Rectal smooth muscle tissue (tissue), 1 donor: ENCODE results near the gene SPPL2A.

Source experiments
- H3K27ac ChIP-seq: one replicate; pipeline ENCODE4 v1.7.0; 2013; ENCODE audit warnings: low read depth, low read length, inconsistent platforms
- H3K27me3 ChIP-seq: one replicate; pipeline ENCODE4 v1.7.0; 2013; ENCODE audit warnings: low read length; ENCODE audit not compliant: control insufficient read depth, insufficient read depth
- H3K36me3 ChIP-seq: one replicate; pipeline ENCODE4 v1.7.0; 2013; ENCODE audit warnings: low read length; ENCODE audit not compliant: control insufficient read depth, insufficient read depth
- H3K4me1 ChIP-seq: one replicate; pipeline ENCODE4 v1.7.0; 2013; ENCODE audit warnings: low read length; ENCODE audit not compliant: control insufficient read depth, insufficient read depth
- H3K4me3 ChIP-seq: one replicate; pipeline ENCODE4 v1.7.0; 2013; ENCODE audit warnings: low read length
- H3K9ac ChIP-seq: one replicate; pipeline ENCODE4 v1.7.0; 2013; ENCODE audit warnings: low read length

SPPL2A gene

DNA sequence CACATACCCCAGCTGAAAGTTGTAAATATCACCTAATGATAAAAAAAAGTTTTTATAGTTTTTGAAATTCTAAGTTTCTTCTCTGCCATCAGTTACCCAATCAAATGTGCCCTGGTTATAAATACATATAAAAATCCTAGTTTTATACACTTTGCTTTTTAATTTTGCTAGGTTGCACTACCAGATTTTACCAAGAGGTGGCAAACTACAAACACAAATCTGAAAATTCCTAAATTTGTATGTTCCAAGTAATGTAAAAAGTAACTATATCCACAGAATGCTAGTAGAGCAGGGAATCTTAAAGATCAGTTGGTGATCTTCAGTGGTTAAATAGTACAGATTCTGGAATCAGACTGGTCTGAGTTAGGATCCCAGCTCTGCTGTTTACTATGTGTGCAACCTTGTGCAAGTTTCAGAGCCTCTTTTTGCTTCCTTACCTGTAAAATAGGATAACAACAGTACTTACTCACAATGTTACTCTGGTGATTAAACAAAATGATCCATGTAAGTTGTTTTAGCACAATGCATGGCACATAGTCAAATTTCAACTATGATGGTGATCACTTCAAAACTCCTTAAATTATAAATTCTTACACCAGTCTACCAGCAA, 89.9 kb downstream of the SPPL2A start:
- Histone ChIP-seq H3K9ac (no peak overlapping the region), H3K27ac (no peak overlapping the region), H3K4me3 (no peak overlapping the region), H3K27me3 (no peaks in the 10 kb centered on the region), H3K4me1 (no peaks in the 10 kb centered on the region), H3K36me3 (no peaks in the 10 kb centered on the region)

DNA sequence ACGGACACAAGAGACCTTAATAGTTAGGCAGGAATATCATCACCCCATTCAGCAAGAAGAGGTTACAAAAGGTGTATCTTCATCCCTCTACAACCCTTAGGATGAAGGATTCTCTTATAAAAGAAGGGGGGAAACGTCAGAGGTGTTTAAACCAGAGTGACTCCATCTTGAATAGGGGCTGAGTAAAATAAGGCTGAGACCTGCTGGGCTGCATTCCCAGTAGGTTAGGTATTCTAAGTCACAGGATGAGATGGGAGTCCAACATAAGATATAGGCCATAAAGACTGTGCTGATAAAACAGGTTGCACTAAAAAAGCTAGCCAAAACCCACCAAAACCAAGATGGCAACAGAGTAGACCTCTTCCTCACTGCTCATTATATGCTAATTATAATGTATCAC, 95.4 kb downstream of the SPPL2A start:
- Histone ChIP-seq H3K4me1 (no peaks in the 10 kb centered on the region), H3K27me3 (no peaks in the 10 kb centered on the region), H3K27ac (no peak overlapping the region), H3K36me3 (no peaks in the 10 kb centered on the region), H3K9ac (no peak overlapping the region), H3K4me3 (no peak overlapping the region)

DNA sequence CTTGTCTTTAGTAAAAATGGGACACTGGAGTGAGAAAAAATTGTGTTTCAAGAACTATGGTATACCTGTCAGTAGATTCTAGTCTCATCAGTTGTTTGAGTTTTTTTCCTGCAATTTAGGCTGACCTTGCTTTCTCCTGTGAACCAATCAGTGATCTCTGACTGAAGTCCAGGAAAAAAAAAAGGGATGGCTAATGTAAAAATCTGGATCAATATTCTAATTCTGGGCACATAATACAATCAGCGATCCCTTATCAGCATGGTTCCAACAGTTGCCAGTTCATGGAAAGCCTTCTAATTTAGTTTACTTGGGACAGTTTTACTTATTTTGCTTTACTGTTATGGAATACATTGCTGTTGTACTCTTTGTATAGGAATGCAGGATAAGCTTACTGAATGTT, 95.9 kb downstream of the SPPL2A start:
- Histone ChIP-seq H3K4me1 (no peaks in the 10 kb centered on the region), H3K9ac (no peak overlapping the region), H3K36me3 (no peaks in the 10 kb centered on the region), H3K4me3 (no peak overlapping the region), H3K27ac (no peak overlapping the region), H3K27me3 (no peaks in the 10 kb centered on the region)

DNA sequence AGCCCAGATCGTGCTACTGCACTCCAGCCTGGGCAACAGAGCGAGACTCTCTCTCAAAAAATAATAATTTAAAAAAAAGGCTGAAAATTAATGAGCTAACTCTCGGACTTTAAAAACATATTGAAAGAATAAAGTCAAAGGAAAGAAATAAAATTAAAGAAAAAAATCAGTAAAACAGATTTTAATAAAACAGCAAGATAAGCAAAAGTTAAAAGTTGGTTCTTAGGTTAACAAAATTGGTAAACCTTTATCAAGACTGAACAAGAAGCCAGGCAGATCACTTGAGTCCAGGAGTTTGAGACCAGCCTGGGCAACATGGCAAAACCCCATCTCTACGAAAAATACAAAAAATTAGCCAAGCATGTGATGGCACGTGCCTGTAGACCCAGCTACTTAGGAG, 99.6 kb downstream of the SPPL2A start:
- Histone ChIP-seq H3K4me3 (no peak overlapping the region), H3K27ac (no peak overlapping the region), H3K4me1 (no peaks in the 10 kb centered on the region), H3K27me3 (no peaks in the 10 kb centered on the region), H3K36me3 (no peaks in the 10 kb centered on the region), H3K9ac (no peak overlapping the region)

DNA sequence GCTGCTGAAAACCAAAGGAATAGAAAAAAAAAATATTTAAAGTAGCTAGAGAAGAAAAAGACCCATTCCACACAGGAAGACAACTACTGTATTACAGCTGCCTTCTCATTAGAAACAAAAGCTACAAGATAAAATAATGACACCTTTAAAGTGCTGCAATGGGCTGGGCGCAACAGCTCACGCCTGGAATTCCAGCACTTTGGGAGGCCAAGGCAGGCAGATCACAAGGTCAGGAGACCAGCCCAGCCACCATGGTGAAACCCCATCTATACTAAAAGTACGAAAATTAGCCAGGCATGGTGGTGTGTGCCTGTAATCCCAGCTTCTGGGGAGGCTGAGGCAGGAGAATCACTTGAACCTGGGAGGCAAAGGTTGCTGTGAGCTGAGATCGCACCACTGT, 110.0 kb downstream of the SPPL2A start:
- H3K4me1 ChIP-seq = no peaks in the 10 kb centered on the region
- no peak overlapping the region for H3K4me3 ChIP-seq
- no peaks in the 10 kb centered on the region for H3K27me3 ChIP-seq
- no peak overlapping the region for H3K27ac ChIP-seq
- no peak overlapping the region for H3K9ac ChIP-seq
- H3K36me3 ChIP-seq = peaks cover 5% of the 10 kb centered on the region

DNA sequence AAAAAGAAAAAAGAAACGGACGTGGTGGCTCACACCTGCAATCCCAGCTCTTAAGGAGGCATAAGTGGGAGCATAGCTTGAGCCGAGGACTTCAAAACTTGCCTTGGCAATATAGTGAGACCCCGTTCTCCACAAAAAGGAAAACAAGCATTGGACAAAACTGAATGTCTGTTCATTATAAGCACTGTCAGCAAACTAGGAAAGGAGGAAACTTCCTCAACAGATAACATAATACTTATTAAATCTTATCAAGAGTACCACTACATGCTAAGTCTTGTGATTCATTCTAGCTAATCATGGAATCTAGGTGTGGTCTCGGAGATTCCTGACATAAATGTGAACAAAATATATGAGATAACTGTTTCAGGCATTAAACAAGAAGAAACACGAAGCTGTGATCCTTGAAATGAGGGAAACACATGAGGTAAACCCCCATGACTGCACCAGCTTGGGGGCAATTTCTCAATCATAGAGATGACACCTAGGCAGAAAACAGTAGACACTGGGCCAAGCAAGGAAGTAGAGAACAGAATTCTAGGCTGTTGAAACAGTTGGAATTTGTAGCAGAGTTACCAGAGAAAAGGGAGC, 112.3 kb downstream of the SPPL2A start:
- Histone ChIP-seq H3K4me1 (no peaks in the 10 kb centered on the region), H3K9ac (no peak overlapping the region), H3K4me3 (no peak overlapping the region), H3K27ac (no peak overlapping the region), H3K36me3 (peaks cover 9% of the 10 kb centered on the region), H3K27me3 (no peaks in the 10 kb centered on the region)

DNA sequence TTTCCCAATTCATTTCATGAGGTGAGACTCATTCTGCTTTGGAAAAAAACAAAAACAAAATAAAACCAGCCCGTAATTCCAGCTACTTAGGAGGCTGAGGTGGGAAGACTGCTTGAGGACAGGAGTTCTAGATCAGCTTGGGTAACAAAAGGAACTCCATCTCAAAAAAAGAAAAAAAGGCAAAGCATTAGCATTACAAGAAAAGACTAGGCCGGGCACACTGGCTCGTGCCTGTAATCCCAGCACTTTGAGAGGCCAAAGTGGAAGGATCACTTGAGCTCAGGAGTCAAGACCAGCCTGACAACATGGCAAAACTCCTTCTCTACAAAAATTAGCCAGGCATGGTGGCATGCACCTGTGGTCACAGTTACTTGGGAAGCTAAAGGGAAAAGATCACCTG, 112.8 kb downstream of the SPPL2A start:
- H3K36me3 ChIP-seq = peaks cover 9% of the 10 kb centered on the region
- H3K4me3 ChIP-seq = no peak overlapping the region
- H3K27me3 ChIP-seq = no peaks in the 10 kb centered on the region
- H3K27ac ChIP-seq = no peak overlapping the region
- no peak overlapping the region for H3K9ac ChIP-seq
- no peaks in the 10 kb centered on the region for H3K4me1 ChIP-seq
